Astrocyte (in vitro differentiated cells and primary cell): ENCODE data around the gene CYB5A. TPM values are rescaled to one million over a fixed set of nuclear protein-coding genes. Genes with fewer than 3 reads are reported as not detected.
A peak's percentile ranks its signal among the peaks of the same experiment; 100 is the strongest.

Experiments used
- DNase-seq: peaks from one replicate; pipeline ENCODE4 v3.0.0-alpha.2; 2010; ENCODE audit warnings: low read depth
- FAIRE-seq: peaks from 2 replicates; lab custom pipeline; 2011; peaks lifted over from hg19 to GRCh38; lab: Jason Lieb, UNC
- H2AFZ ChIP-seq: 2 replicates; pipeline ENCODE4 v1.6.0; 2012; ENCODE audit warnings: low read depth, low read length, inconsistent platforms
- H3K27ac ChIP-seq: 2 replicates; pipeline ENCODE4 v1.5.1; 2011; ENCODE audit warnings: low read depth, low read length, inconsistent platforms
- H3K27me3 ChIP-seq: 2 replicates; pipeline ENCODE4 v1.6.0; 2011; ENCODE audit warnings: low read length, inconsistent platforms; ENCODE audit not compliant: insufficient read depth
- H3K36me3 ChIP-seq: 2 replicates; pipeline ENCODE4 v1.5.1; 2011; ENCODE audit warnings: low read length, inconsistent platforms; ENCODE audit not compliant: insufficient read depth
- H3K4me1 ChIP-seq: 2 replicates; pipeline ENCODE4 v1.5.1; 2011; ENCODE audit warnings: low read length, inconsistent platforms; ENCODE audit not compliant: insufficient read depth
- H3K4me2 ChIP-seq: 2 replicates; pipeline ENCODE4 v1.6.0; 2012; ENCODE audit warnings: low read length, inconsistent platforms
- H3K4me3 ChIP-seq: 2 replicates; pipeline ENCODE4 v1.5.1; 2011; ENCODE audit warnings: low read depth, mild to moderate bottlenecking, low read length, inconsistent platforms; ENCODE audit not compliant: insufficient read depth
- H3K79me2 ChIP-seq: 2 replicates; pipeline ENCODE4 v1.6.0; 2012; ENCODE audit warnings: mild to moderate bottlenecking, low read length, inconsistent platforms; ENCODE audit not compliant: insufficient read depth
- H3K9ac ChIP-seq: 2 replicates; pipeline ENCODE4 v1.6.0; 2012; ENCODE audit warnings: mild to moderate bottlenecking, low read length, inconsistent platforms
- H3K9me3 ChIP-seq: 2 replicates; pipeline ENCODE4 v1.5.1; 2012; ENCODE audit warnings: low read depth, mild to moderate bottlenecking, low read length, inconsistent platforms; ENCODE audit not compliant: insufficient read depth
- H4K20me1 ChIP-seq: 2 replicates; pipeline ENCODE4 v1.6.0; 2012; ENCODE audit warnings: low read length, inconsistent platforms; ENCODE audit not compliant: insufficient read depth
- H3K27ac Mint-ChIP-seq: one replicate; pipeline ENCODE4 v1.8.0; 2021; ENCODE audit warnings: mild to moderate bottlenecking, mixed read lengths; ENCODE audit not compliant: unreplicated experiment
- H3K27me3 Mint-ChIP-seq: one replicate; pipeline ENCODE4 v1.8.0; 2021; ENCODE audit warnings: low read depth, mixed read lengths; ENCODE audit not compliant: unreplicated experiment
- H3K36me3 Mint-ChIP-seq: one replicate; pipeline ENCODE4 v1.8.0; 2021; ENCODE audit warnings: low read depth, mixed read lengths; ENCODE audit not compliant: unreplicated experiment
- H3K4me1 Mint-ChIP-seq: one replicate; pipeline ENCODE4 v1.8.0; 2021; ENCODE audit warnings: low read depth, mixed read lengths; ENCODE audit not compliant: unreplicated experiment
- H3K4me3 Mint-ChIP-seq: one replicate; pipeline ENCODE4 v1.8.0; 2021; ENCODE audit warnings: mild to moderate bottlenecking, moderate library complexity, mixed read lengths; ENCODE audit not compliant: unreplicated experiment
- H3K9me3 Mint-ChIP-seq: one replicate; pipeline ENCODE4 v1.8.0; 2021; ENCODE audit warnings: mild to moderate bottlenecking, mixed read lengths; ENCODE audit not compliant: unreplicated experiment
- CTCF ChIP-seq: IDR thresholded peaks from 2 replicates; pipeline ENCODE4 v1.5.1; 2011; ENCODE audit warnings: low read depth, mild to moderate bottlenecking, inconsistent platforms, low read length, moderate library complexity; ENCODE audit not compliant: insufficient read depth
- EZH2 ChIP-seq: IDR thresholded peaks from 2 replicates; pipeline ENCODE4 v1.6.1; 2012; ENCODE audit warnings: mild to moderate bottlenecking, low read length, inconsistent platforms; ENCODE audit not compliant: insufficient read depth
- total RNA-seq: library from RNA; stranded (reverse); gene quantifications from 2 replicates; pipeline ENCODE4 v1.2.1, GENCODE V29; 2021

Gene CYB5A
- total RNA-seq, 1 donor from 2014 or later = 45.7 TPM

GRCh38 chr18:74326231-74326630 lies 34.5 kb upstream of the CYB5A start:
- no peak for TF ChIP-seq EZH2
- no peak for TF ChIP-seq CTCF
- H3K27me3 ChIP-seq = no peaks in the 10 kb centered on the region
- no peaks in the 10 kb centered on the region for H4K20me1 ChIP-seq
- H3K9ac ChIP-seq = no peak overlapping the region
- H3K27ac ChIP-seq = no peak overlapping the region
- no peaks in the 10 kb centered on the region for H3K79me2 ChIP-seq
- Mint-ChIP-seq H3K9me3 (no peaks in the 10 kb centered on the region), H3K4me1 (no peaks in the 10 kb centered on the region), H3K27me3 (no peaks in the 10 kb centered on the region), H3K27ac (no peak overlapping the region), H3K36me3 (no peaks in the 10 kb centered on the region), H3K4me3 (no peak overlapping the region)
- FAIRE-seq = no peak
- H3K36me3 ChIP-seq = no peaks in the 10 kb centered on the region
- H3K4me3 ChIP-seq = no peak overlapping the region
- H3K4me2 ChIP-seq = no peak overlapping the region
- no peaks in the 10 kb centered on the region for H3K4me1 ChIP-seq
- no peaks in the 10 kb centered on the region for H3K9me3 ChIP-seq
- DNase-seq = no peak
- H2AFZ ChIP-seq = no peak overlapping the region

GRCh38 chr18:74316257-74317170 lies 24.8 kb upstream of the CYB5A start:
- peak overlapping the region; percentile 0 for H3K4me2 ChIP-seq

More at GRCh38 chr18:74316257-74317170, 24.8 kb upstream of the CYB5A start:
- no peaks in the 10 kb centered on the region for H3K27me3 ChIP-seq
- H3K4me3 Mint-ChIP-seq = no peak overlapping the region
- no peak overlapping the region for H3K9ac ChIP-seq
- H3K27ac Mint-ChIP-seq = peak overlapping the region; percentile 58
- H3K9me3 ChIP-seq = no peaks in the 10 kb centered on the region
- H2AFZ ChIP-seq = no peak overlapping the region
- H3K27me3 Mint-ChIP-seq = no peaks in the 10 kb centered on the region
- H3K36me3 ChIP-seq = no peaks in the 10 kb centered on the region
- H3K4me3 ChIP-seq = no peak overlapping the region
- no peak overlapping the region for H3K27ac ChIP-seq
- H3K4me1 ChIP-seq = peaks cover 5% of the 10 kb centered on the region
- TF ChIP-seq EZH2 (no peak), CTCF (no peak)
- H4K20me1 ChIP-seq = no peaks in the 10 kb centered on the region
- peaks cover 4% of the 10 kb centered on the region for H3K9me3 Mint-ChIP-seq
- H3K79me2 ChIP-seq = no peaks in the 10 kb centered on the region
- peak; percentile 73 for DNase-seq
- peak; percentile 75 for FAIRE-seq
- H3K4me1 Mint-ChIP-seq = peaks cover 21% of the 10 kb centered on the region
- H3K36me3 Mint-ChIP-seq = no peaks in the 10 kb centered on the region
